GM12891 (cell line): ENCODE results near the gene ENOX1.

Experiments
- PAX5 ChIP-seq: IDR thresholded peaks from 2 replicates; pipeline ENCODE4 v1.6.1; 2011; ENCODE audit warnings: low read length, moderate library complexity, mild to moderate bottlenecking; ENCODE audit not compliant: insufficient read depth, severe bottlenecking
- POLR2A ChIP-seq: IDR thresholded peaks from 2 replicates; pipeline ENCODE4 v1.6.1; 2011; ENCODE audit warnings: low read depth, low read length, control low read depth
- POLR2AphosphoS5 ChIP-seq: IDR thresholded peaks from 2 replicates; pipeline ENCODE4 v1.6.1; 2011; ENCODE audit warnings: low read depth, low read length, control low read depth
- POU2F2 ChIP-seq: IDR thresholded peaks from 2 replicates; pipeline ENCODE4 v1.6.1; 2011; ENCODE audit warnings: low read depth, mild to moderate bottlenecking, control low read depth, low read length, moderate library complexity
- SPI1 ChIP-seq: IDR thresholded peaks from 2 replicates; pipeline ENCODE4 v1.6.1; 2011; ENCODE audit warnings: low read depth, low read length, control low read depth
- TAF1 ChIP-seq: IDR thresholded peaks from 2 replicates; pipeline ENCODE4 v1.6.1; 2011; ENCODE audit warnings: low read depth, low read length, control low read depth

DNA sequence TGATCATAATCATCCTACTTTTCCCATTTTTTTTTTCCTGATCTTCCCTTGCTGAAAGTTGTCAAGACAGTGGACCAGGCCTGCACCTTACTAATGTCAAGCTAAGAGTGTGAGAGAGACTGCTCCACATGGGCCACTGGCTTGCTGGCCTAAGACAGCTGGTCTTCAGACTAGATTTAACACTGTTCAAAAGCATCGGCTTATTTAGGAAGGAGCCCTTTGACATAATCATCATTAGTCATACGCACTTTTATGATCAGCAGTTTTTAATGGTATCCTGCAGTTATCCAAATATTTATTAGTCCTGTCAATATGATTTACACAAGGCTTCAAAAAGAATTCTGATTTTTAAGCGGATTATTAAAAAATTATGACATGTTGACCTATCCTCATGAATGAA is 492.8 kb downstream of the ENOX1 start:
- no peak for TF ChIP-seq POLR2A
- TF ChIP-seq POU2F2, result no peak
- no peak for TF ChIP-seq POLR2AphosphoS5
- TF ChIP-seq TAF1, result no peak
- TF ChIP-seq PAX5, result no peak
- no peak for TF ChIP-seq SPI1
